HCT116 (cell line): ENCODE data around the gene EFNB1.

Experiments used
- CBX3 ChIP-seq: IDR thresholded peaks from 2 replicates; pipeline ENCODE4 v1.6.1; 2012; ENCODE audit warnings: low read depth
- CTCF ChIP-seq, 3 experiments: fragments of 200-600 bp in 1 of 3; sonication (generic) in 1 of 3; IDR thresholded peaks in 2 of 3; conservative IDR thresholded peaks in 1 of 3; 2 replicates each; pipeline ENCODE4 v1.5.1; 2012 to 2017; ENCODE audit warnings: low read depth in 2 of 3, low read length in 2 of 3, antibody characterized with exemption in 1 of 3, borderline replicate concordance in 1 of 3, control low read depth in 1 of 3, mild to moderate bottlenecking in 1 of 3, mixed read lengths in 1 of 3, mixed run types in 1 of 3, moderate library complexity in 1 of 3; ENCODE audit not compliant: insufficient read depth in 1 of 3
- ELF1 ChIP-seq: IDR thresholded peaks from 2 replicates; pipeline ENCODE4 v1.6.1; 2012; ENCODE audit warnings: low read depth, borderline replicate concordance
- EZH2 ChIP-seq: fragments of 200-600 bp; sonication (generic); IDR thresholded peaks from 2 replicates; pipeline ENCODE4 v1.6.1; 2017; ENCODE audit warnings: antibody characterized with exemption, mixed run types
- MAX ChIP-seq: IDR thresholded peaks from 2 replicates; pipeline ENCODE4 v1.6.1; 2012
- POLR2AphosphoS5 ChIP-seq: IDR thresholded peaks from 2 replicates; pipeline ENCODE4 v1.6.1; 2011; ENCODE audit warnings: mild to moderate bottlenecking, low read depth, low read length, moderate library complexity
- RAD21 ChIP-seq: IDR thresholded peaks from 2 replicates; pipeline ENCODE4 v1.6.1; 2012; ENCODE audit warnings: low read depth, mild to moderate bottlenecking
- SIN3A ChIP-seq: IDR thresholded peaks from 2 replicates; pipeline ENCODE4 v1.6.1; 2012; ENCODE audit warnings: low read depth
- ZBTB33 ChIP-seq: IDR thresholded peaks from 2 replicates; pipeline ENCODE4 v1.6.1; 2011; ENCODE audit warnings: mild to moderate bottlenecking, low read length, moderate library complexity; ENCODE audit not compliant: insufficient replicate concordance; ENCODE audit errors: extremely low read depth
- ZFX ChIP-seq: fragments of 450-650 bp; IDR thresholded peaks from 2 replicates; pipeline ENCODE4 v1.6.1; 2017

GRCh38 chrX:68829582-68830418 is 979 bp downstream of the EFNB1 start:
- TF ChIP-seq POLR2AphosphoS5 = no peak
- no peak for TF ChIP-seq ZFX
- no peak for TF ChIP-seq CTCF (IDR thresholded peaks at IDR 0.05 in 2 of 3, conservative IDR thresholded peaks at IDR 0.05 in 1 of 3; ENCODE audit: borderline replicate concordance in 1 of 3, insufficient read depth in 1 of 3, low read depth in 2 of 3, low read length in 2 of 3)
- TF ChIP-seq RAD21 = no peak
- TF ChIP-seq ELF1 = no peak
- TF ChIP-seq ZBTB33 = no peak
- no peak for TF ChIP-seq MAX
- no peak for TF ChIP-seq EZH2
- no peak for TF ChIP-seq SIN3A
- TF ChIP-seq CBX3 = no peak
